ENCODE data around the gene NDUFA3. TPM values are rescaled to one million over a fixed set of nuclear protein-coding genes. Genes with fewer than 3 reads are reported as not detected.

Gene NDUFA3
- 503 TPM for total RNA-seq
- long read RNA-seq, transcript NDUFA3-213 (3 exons, 541 nt): minor isoform, 12 of 308 reads
- long read RNA-seq, transcript NDUFA3-214 (4 exons, 963 nt): major isoform, 255 of 308 reads
- long read RNA-seq, partial matches to known transcripts: 21 of 308 reads
- long read RNA-seq, other reads (novel, unspliced or antisense): 10 of 308 reads

- Histone ChIP-seq H3K9me3 (replicated peaks) (no peaks in the 10 kb centered on the region), H3K27me3 (ENCODE audit: low read depth) (peaks cover 15% of the 10 kb centered on the region), H3K4me3 (peak within 1 kb of the TSS; percentile 91), H3K27ac (replicated peaks) (peak within 1 kb of the TSS; percentile 86), H3K36me3 (peaks cover 29% of the 10 kb centered on the region), H3K4me1 (peaks cover 27% of the 10 kb centered on the region)
- intact Hi-C loops (cut with micrococcal nuclease): no loop called here
- TF ChIP-seq, protein P1, sequence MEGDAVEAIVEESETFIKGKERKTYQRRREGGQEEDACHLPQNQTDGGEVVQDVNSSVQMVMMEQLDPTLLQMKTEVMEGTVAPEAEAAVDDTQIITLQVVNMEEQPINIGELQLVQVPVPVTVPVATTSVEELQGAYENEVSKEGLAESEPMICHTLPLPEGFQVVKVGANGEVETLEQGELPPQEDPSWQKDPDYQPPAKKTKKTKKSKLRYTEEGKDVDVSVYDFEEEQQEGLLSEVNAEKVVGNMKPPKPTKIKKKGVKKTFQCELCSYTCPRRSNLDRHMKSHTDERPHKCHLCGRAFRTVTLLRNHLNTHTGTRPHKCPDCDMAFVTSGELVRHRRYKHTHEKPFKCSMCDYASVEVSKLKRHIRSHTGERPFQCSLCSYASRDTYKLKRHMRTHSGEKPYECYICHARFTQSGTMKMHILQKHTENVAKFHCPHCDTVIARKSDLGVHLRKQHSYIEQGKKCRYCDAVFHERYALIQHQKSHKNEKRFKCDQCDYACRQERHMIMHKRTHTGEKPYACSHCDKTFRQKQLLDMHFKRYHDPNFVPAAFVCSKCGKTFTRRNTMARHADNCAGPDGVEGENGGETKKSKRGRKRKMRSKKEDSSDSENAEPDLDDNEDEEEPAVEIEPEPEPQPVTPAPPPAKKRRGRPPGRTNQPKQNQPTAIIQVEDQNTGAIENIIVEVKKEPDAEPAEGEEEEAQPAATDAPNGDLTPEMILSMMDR (IDR thresholded peaks at IDR 0.05; ENCODE audit: borderline replicate concordance): no peak
- DNase-seq: peak; percentile 98
Observed at GRCh38 chr19:54102421-54103169, at the start of gene NDUFA3. Gene NDUFA3, plus strand, starts transcription at chr19:54102855. Its CDS starts 24 bp downstream, at chr19:54102879.

GRCh38 chr19:54062643-54063042, 40.0 kb upstream of the NDUFA3 start:
- H3K4me1 ChIP-seq: no peaks in the 10 kb centered on the region
- H3K4me3 ChIP-seq: no peak overlapping the region
- intact Hi-C loops (cut with micrococcal nuclease): no loop called here
- H3K9me3 ChIP-seq (replicated peaks): no peaks in the 10 kb centered on the region
- TF ChIP-seq, protein P1 (IDR thresholded peaks at IDR 0.05; ENCODE audit: borderline replicate concordance): no peak
- no peaks in the 10 kb centered on the region for H3K36me3 ChIP-seq
- no peak overlapping the region for H3K27ac ChIP-seq (replicated peaks)
- peak; percentile 26 for DNase-seq
- peaks cover 71% of the 10 kb centered on the region for H3K27me3 ChIP-seq (ENCODE audit: low read depth)

GRCh38 chr19:54063350-54064116, 39.1 kb upstream of the NDUFA3 start, which contains the start of gene VSTM1:
Gene VSTM1, minus strand, starts transcription at chr19:54063897. Its CDS starts 120 bp downstream, at chr19:54063777.
- Histone ChIP-seq H3K4me1 (no peaks in the 10 kb centered on the region), H3K4me3 (no peak within 1 kb of the TSS), H3K27me3 (ENCODE audit: low read depth) (peaks cover 74% of the 10 kb centered on the region), H3K36me3 (no peaks in the 10 kb centered on the region), H3K9me3 (replicated peaks) (peaks cover 2% of the 10 kb centered on the region), H3K27ac (replicated peaks) (no peak within 1 kb of the TSS)
- TF ChIP-seq, protein P1 (IDR thresholded peaks at IDR 0.05; ENCODE audit: borderline replicate concordance): no peak
- intact Hi-C loops (cut with micrococcal nuclease): no loop called here
- no peak for DNase-seq

GRCh38 chr19:54069470-54069869, 33.2 kb upstream of the NDUFA3 start:
- Histone ChIP-seq H3K27ac (replicated peaks) (no peak overlapping the region), H3K4me3 (no peak overlapping the region), H3K9me3 (replicated peaks) (peaks cover 35% of the 10 kb centered on the region), H3K27me3 (ENCODE audit: low read depth) (peaks cover 31% of the 10 kb centered on the region), H3K36me3 (no peaks in the 10 kb centered on the region), H3K4me1 (no peaks in the 10 kb centered on the region)
- TF ChIP-seq, protein P1 (IDR thresholded peaks at IDR 0.05; ENCODE audit: borderline replicate concordance): no peak
- intact Hi-C loops (cut with micrococcal nuclease): no loop called here
- DNase-seq: no peak

GRCh38 chr19:54073829-54074228, 28.8 kb upstream of the NDUFA3 start:
- no peaks in the 10 kb centered on the region for H3K36me3 ChIP-seq
- no peak overlapping the region for H3K4me3 ChIP-seq
- no peak for DNase-seq
- H3K27ac ChIP-seq (replicated peaks): no peak overlapping the region
- TF ChIP-seq, protein P1 (IDR thresholded peaks at IDR 0.05; ENCODE audit: borderline replicate concordance): no peak
- H3K9me3 ChIP-seq (replicated peaks): peaks cover 29% of the 10 kb centered on the region
- no peaks in the 10 kb centered on the region for H3K4me1 ChIP-seq
- peaks cover 28% of the 10 kb centered on the region for H3K27me3 ChIP-seq (ENCODE audit: low read depth)
- intact Hi-C loops (cut with micrococcal nuclease): no loop called here
